Loucy (cell line): ENCODE data around the gene COL17A1.

Experiments
- CTCF ChIP-seq: fragments of 200-600 bp; sonication (generic); conservative IDR thresholded peaks from 2 replicates; pipeline ENCODE4 v1.5.1; 2014; ENCODE audit warnings: mild to moderate bottlenecking, antibody characterized with exemption, low read length
- EZH2phosphoT487 ChIP-seq: fragments of 200-600 bp; IDR thresholded peaks from 2 replicates; pipeline ENCODE4 v1.6.1; 2018; ENCODE audit warnings: antibody characterized with exemption, mild to moderate bottlenecking, moderate library complexity, borderline replicate concordance

GRCh38 chr10:103998805-103999204 lies 86.9 kb downstream of the COL17A1 start:
- TF ChIP-seq CTCF (no peak), EZH2phosphoT487 (no peak)
